ENCODE results near the gene SOD1.
"Not testable (repeated sequence)": the region's sequence is repeated elsewhere in the genome, so short reads cannot be mapped to it uniquely, and the experiment has no call there.

Gene SOD1

GRCh38 chr21:31656199-31657095 is 3.0 kb upstream of the SOD1 start:
- peak; percentile 54 for DNase-seq

- no peak for DNase-seq
Measured at GRCh38 chr21:31658053-31658452, 1.4 kb upstream of the SOD1 start.

GRCh38 chr21:31659286-31659535 is 282 bp upstream of the SOD1 start:
- no peak for DNase-seq

GRCh38 chr21:31660259-31660565 is 719 bp downstream of the SOD1 start:
- no peak for DNase-seq

GRCh38 chr21:31660591-31660990 is 1.1 kb downstream of the SOD1 start:
- DNase-seq = no peak

GRCh38 chr21:31663584-31664249 is 4.2 kb downstream of the SOD1 start:
- DNase-seq = no peak

- no peak for DNase-seq
Measured at GRCh38 chr21:31665397-31665796, 5.9 kb downstream of the SOD1 start.

GRCh38 chr21:31665869-31666268 is 6.4 kb downstream of the SOD1 start:
- DNase-seq = not testable (repeated sequence)

- no peak for DNase-seq
Measured at GRCh38 chr21:31666445-31667010, 7.0 kb downstream of the SOD1 start.

- DNase-seq = no peak
Measured at GRCh38 chr21:31667132-31667531, 7.6 kb downstream of the SOD1 start.

- DNase-seq = no peak
Measured at GRCh38 chr21:31667639-31668038, 8.1 kb downstream of the SOD1 start.

- no peak for DNase-seq
Measured at GRCh38 chr21:31668651-31669491, 9.4 kb downstream of the SOD1 start.

GRCh38 chr21:31670070-31670469 is 10.6 kb downstream of the SOD1 start:
- DNase-seq = no peak

- DNase-seq = no peak
Measured at GRCh38 chr21:31671146-31671716, 11.7 kb downstream of the SOD1 start.

GRCh38 chr21:31671931-31672330 is 12.4 kb downstream of the SOD1 start:
- DNase-seq = no peak

GRCh38 chr21:31673321-31673912 is 13.9 kb downstream of the SOD1 start:
- no peak for DNase-seq

- DNase-seq = no peak
Measured at GRCh38 chr21:31675318-31675717, 15.8 kb downstream of the SOD1 start.

GRCh38 chr21:31675960-31676359 is 16.5 kb downstream of the SOD1 start:
- no peak for DNase-seq

GRCh38 chr21:31677047-31677446 is 17.6 kb downstream of the SOD1 start:
- DNase-seq = no peak

GRCh38 chr21:31678478-31678877 is 19.0 kb downstream of the SOD1 start:
- no peak for DNase-seq

- DNase-seq = no peak
Measured at GRCh38 chr21:31682620-31683019, 23.1 kb downstream of the SOD1 start.

GRCh38 chr21:31683029-31683428 is 23.5 kb downstream of the SOD1 start:
- no peak for DNase-seq

- no peak for DNase-seq
Measured at GRCh38 chr21:31684918-31685317, 25.4 kb downstream of the SOD1 start.

Measured in stimulated activated CD4-positive, alpha-beta T cell treated with anti-CD3 and anti-CD28 coated beads, Interleukin-4, amount 100 ng/mL, for 1 hour (primary cell).